Measurements from ENCODE around the gene RNASE8.

The RNASE8 gene

DNA sequence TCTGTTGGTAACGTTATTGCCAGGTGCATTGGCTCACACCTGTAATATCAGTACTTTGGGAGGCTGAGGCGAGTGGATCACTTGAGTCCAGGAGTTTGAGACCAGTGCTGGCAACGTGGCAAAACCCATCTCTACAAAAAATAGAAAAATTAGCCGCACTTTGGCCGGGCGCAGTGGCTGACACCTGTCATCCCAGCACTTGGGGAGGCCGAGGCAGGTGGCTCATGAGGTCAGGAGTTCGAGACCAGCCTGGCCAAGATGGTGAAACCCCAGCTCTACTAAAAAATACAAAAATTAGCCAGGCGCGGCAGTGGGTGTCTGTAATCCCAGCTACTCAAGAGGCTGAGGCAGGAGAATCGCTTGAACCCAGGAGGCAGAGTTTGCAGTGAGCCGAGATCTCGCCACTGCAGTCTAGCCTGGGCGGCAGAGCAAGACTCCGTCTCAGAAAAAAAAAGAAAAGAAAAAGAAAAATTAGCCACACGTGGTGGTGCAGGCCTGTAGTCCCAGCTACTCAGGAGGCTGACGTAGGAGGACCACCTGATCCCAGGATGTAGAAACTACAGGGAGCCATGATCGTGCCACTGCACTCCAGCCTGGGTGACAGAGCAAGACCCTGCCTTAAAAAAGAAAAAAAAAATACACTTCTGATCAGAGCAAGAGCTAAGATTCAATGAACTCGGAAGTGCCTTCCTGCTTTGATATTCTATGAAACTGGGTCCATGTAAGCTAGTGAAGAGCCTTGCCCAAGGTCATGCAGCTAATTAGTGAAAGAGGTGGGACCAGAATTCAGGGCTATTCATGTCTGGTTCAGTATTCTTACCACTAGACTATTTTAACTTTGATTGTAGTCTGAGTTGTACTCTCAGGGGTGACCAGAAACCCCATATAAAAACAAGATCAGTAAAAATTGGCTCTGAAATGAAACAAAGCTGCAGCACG, 4.2 kb upstream of the RNASE8 start:
- no peak for DNase-seq (ENCODE audit: low read depth)

DNA sequence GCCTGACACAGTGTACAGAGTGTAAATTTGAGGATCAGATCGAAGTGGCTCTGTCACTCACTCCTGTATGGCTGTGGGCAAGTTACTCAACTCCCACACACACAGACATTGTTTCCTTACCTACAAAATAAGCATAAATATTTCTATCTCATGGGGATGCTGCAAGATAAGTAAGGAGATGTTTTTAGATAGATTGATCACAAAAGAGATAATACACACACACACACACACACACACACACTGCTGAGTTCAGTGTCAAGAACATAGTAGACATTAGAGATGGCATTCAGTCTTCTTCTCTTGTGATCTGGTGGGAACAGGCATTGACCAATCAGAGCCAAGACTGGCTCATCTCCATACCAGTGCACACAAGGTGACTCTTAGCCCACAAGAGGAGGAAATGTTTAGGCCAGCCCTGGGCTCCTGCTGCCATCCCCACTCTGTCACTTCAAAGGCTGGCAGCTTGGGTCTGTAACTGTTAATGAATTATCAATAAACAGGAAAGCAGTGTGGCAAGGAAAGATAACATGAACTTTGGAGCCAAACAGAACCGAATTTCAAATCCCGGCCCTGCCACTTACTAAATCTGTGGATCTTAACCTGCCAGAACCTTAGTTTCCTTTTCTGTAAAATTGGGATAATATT, 3.4 kb upstream of the RNASE8 start:
- DNase-seq (ENCODE audit: low read depth): no peak

DNA sequence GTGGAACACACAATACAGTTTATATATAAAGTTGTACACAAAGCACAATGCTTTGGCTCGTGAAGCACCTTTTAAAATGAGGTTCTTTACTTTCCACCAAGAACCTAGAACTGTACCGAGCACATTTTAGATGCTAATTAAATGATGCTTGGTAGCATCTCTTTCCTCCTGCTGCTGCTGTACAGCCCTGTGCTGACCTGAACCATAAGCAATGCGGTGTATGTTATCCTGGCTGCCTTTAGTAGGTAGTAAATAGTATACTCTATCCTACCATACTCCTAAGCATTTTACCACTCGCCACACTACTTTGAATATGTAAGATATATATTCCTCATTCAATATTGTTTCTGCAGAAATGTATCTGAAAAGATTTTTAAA, 2.9 kb upstream of the RNASE8 start:
- no peak for DNase-seq (ENCODE audit: low read depth)

DNA sequence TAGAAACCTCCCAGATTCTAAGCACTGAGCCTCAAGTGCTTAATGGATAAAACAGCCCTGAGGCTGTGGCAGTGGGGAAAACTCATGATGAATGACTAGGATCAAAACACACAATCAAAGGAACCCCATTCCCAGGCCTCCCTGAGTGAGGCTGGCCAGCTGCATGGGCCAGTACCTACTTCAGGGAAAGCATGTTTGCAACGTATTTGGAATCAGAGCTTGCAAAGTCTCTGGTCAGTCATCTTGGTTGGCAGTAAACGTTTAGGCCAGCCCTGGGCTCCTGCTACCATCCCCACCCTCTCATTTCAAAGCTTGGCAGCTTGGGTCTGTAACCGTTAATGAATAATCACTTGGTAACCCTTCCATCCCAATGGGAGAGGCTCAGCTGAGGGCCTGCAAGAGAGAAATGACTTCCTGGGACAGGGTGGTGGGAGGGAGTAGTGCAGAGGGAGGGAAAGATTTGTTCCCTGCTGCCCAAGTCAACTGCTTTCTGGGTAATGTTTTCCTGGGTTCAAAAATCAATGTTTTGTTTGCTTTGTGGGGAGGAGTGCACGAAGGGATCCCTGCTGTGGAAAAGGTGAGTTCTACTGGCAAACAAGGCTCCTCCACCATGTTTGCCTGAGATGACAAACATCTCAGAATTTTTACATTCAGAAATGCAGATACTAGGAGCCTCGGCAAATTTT, 2.0 kb upstream of the RNASE8 start:
- DNase-seq (ENCODE audit: low read depth): no peak

DNA sequence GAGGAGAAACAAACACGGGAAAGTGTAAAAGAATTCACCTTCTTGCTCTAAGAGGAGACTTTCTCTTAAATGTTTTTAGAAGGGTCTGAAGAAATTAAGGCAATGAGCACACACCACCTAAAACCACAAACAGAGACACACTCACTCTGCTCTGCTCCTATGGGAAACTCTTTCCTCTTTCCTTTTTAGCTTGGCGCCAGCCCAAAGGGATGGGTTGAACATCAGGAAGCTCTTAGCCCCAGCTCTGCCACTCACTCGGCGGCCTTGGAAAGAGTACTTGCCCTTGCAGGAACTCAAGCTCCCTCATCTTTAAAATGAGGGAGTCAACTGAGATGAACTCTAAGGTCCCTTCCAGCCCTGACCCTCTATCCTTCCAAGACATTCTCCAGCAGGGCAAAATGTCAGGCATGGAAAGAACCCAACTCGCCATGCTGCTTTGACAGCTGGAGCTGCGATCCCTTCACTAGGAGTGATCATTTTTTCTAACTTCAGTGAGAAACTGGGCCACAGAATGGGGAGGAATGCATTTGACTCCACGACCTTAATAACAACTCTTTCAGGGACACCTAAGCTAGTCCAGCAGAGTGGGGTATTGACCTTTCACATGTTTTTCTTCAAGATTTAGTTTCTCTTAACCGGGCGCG, 980 bp upstream of the RNASE8 start:
- DNase-seq (ENCODE audit: low read depth): no peak

DNA sequence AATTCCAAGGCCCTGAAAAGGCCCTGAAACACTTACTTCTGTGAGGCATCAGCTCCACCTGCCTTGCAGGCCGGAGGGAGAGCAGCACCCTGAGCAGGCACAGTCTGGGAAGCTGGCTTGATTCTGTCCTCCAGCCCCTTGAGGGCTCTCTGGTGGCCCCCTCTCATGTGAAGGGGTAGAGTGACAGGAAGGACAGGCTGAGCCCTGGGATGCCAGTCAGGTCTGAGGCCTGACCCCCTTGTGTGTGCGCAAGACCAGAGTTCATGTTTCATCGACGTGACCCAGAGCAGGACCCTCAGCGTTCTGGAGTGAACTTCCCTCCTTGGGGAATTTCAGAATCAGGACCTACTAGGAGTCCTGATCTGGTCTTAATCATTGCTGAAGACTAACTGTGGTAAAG, 1.3 kb downstream of the RNASE8 start:
- DNase-seq (ENCODE audit: low read depth): no peak

DNA sequence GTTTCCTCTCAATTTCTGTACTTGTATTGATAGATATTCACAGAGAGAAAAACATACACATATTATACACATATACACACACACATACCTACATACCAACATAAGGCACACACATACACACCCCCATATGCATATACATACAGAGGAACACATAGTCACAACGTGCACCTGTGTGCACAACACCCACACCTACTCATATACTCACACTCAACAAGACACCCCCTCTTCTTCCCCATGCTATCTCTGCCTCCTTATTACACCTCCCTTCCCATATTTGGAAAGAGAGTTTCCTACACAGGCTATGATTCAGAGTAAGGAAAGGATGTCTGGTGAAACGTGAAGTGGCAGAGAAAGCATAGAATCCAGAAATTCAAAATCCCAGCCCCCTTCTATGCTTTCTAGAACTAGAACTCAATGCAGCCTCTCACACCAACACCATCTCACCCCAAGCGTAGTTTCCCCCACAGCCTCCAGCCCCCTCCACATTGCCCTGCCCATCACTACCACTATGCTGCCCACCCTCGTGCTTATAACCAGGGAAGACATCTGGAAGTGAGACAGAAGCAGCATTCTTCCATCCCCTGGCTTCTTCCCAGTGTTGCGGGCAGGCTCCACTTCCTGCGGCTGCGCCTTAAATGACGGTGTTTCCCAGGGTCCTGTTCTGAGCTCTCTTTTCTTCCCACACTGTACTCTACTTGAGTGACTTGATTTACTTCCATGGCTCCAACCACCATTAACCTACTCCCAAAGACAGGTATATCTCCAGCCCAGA, 2.4 kb downstream of the RNASE8 start:
- no peak for DNase-seq (ENCODE audit: low read depth)

DNA sequence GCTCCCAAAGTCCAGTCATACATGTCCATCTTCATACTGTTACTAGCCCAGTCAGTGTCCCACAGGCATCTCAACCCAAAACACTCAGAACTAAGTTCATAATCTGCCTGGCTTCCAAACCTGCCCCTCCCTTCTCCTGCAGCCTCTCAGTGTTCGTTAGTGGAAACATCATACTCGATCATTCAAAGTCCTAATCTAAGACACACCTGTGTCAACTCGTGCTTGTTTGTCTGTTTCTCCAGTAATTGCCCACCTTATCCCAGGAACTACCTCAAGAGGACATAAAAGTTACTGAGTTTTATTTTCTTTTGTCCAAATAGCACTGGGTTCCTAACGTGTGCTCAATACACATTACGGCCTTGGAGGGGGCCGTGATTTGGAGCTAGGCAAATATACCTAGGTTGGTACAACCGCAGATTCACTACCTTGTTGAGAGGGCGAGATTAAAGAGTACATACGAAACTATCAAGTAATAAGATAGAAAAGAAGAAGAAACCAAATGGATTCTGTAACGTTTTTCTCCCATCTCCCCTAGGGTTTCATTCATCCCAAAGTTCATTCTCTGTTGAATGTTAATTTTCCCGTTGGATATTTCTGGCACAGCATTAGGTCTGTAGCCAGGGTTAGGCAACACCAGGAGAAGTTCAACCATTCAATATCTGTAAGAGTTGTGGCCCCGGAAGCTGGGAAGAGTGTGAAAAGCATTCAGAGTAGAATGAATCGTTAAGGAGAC, 3.2 kb downstream of the RNASE8 start:
- no peak for DNase-seq (ENCODE audit: low read depth)

DNA sequence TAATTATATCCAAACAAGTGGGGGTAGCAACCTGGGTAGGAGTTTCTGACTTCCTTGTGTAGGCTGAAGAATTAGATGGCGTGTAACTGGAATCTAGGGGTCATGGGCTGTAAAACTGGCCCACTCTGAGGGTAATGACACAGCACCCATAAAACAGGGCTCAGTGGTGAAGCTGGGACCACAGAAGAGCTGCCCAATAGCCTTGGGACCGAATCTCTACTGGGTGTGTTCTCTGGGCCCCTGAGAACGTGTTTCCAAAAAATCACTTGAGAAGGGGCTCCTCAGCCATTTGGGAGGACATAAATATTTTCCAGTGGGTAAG, 3.7 kb downstream of the RNASE8 start:
- no peak for DNase-seq (ENCODE audit: low read depth)

DNA sequence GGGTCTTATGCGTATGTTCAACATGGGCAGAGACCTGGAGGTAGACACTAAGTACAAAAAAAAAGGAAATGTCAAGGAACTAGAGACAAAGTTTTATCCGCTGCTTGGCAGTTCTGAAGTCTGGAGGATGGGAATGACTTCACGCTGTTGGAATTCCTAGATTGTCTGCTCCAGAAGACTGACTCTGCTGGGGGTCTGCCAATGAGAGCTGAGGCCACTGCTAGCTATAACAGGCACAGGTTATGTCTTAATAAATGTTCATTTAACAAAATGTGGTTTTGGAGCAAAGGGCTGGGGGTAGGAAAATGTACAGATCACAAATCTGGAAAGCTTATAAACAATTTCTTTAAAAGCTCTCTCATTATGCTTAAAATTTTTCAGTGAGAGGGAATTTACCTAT, 5.9 kb downstream of the RNASE8 start:
- no peak for DNase-seq (ENCODE audit: low read depth)

DNA sequence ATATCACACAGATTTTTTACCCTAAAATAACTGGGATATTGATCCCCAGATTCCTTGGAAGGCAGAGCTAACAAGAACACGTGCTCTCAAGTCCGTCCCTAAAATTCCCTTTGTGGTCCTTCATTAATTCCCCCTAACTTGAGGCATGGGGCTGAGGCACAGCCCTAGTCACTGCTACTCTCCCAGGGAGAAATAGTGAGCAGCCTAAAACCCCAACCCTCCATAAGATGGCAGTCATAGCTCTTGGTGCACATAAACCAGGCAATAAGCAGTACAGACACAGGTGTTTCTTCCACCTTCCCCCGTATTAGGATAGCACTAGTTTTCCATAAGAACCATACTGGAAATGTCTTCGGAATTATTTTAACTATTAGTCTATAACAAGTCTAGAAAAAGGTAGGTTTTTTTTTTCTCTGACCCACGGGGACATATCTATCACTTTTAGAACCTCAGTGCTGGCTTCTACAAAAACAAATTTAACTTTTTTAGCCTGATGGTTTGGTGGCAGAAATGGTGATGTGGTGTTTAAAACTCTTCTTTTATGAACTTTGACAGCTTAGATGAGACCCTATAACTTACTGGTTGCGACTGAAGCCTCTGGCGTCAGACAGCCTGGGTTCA, 9.4 kb downstream of the RNASE8 start:
- DNase-seq (ENCODE audit: low read depth): no peak

DNA sequence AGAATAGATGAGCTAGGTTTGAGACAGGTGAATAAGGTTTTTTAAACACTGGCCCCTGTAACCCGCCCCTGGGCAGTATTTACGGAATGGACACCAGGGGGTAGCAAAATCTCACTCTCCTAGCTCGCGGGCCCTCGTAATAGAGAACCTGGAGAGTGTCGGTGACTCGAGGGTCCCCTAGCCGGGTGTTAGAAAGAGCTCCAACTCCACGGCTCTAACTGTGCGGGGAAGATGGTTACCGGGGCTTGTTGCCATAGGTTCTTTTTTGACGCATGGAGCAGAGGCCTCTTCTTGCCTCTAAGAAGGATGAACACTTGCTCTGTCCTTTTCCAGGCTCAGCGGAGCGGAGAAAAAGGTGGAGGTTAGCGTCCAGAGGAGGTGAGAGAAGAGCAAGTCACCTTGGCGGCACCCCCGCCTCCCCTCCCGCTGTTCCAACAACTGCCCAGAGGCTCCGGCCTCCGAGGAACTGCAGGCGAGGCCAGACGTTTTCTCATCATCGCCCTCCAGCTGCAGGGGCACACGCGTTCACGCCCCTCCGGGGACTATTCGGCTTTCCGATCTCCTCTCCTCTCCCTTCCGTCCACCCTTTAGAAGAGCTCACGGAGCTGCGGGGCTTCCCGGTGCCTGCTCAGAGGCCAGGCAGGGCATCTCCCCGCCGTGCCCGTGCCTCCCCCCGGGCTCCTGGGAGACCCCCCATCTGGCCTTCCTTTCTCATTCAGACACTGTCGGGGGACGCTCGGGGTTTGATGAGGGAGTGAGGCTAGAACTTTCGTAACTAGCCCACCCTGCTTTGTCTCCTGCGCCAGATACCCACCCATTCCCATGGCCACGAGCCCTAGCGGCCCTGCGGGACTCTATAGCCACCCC, 11.1 kb downstream of the RNASE8 start:
- DNase-seq (ENCODE audit: low read depth): peak; percentile 22

DNA sequence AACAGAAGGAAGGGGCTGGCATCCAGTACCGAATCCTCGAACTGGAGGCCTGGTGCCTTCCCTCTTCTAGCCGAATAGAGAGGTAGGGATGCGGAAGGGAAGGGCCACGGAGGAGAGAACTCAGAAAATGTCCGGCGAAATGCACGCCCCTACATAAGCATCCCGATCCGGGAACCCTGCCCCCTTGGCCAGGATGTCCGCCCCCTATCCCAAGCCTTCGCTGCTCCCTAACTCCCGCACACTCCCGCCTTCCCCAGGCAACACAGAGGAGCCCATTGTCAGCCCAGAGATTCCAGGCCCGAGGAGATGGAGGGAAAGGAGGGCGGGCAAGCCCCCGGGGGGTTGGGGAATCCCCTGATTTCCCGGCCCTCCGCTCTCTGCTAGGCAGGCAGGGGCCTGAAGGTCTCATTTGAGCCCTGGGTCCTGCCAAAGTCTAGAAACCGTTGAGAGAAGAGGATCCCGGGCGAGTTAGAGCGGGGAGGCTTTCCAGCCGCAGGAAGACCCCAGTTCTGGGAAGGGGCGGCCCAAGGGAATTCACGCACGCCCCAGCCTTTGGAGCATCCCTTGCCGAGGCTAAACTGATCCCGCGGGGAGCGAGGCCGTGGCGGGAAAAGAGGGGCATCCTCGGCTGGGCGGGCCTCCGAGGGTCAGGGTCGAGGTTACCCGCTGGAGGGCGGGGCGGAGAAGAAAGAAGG, 11.9 kb downstream of the RNASE8 start:
- no peak for DNase-seq (ENCODE audit: low read depth)

DNA sequence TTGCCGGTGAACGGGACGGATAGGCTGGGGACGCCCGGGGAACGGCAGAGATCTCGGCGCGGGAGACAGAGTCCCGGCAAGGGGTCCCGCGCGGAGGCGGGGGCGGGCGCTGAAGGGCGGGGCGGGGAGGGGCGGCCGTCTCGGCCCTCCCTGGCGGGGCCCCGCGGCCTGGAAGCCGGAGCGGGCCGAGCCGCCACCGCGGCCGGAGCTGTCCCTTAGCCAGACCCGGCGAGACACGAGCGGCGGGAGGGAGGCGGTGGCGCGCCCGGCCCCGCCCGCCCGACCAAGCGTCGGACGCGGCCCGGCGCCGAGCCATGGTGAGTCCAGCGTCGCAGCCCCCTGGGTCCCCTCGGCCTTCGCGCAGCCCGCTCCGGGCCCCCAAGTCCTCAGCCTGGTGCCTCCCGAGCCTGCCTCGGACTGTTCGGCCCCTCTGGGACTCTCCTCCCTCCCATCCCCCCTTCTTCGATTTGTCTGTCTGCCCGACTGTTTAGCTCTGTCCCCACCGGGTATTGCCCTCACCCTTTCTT, 12.5 kb downstream of the RNASE8 start, which contains the start of gene ARHGEF40:
ARHGEF40 (plus strand) TSS at position 222 of the 527 bp plus-strand sequence; CDS start at position 315, 93 bp downstream.
- no peak for DNase-seq (ENCODE audit: low read depth)

DNA sequence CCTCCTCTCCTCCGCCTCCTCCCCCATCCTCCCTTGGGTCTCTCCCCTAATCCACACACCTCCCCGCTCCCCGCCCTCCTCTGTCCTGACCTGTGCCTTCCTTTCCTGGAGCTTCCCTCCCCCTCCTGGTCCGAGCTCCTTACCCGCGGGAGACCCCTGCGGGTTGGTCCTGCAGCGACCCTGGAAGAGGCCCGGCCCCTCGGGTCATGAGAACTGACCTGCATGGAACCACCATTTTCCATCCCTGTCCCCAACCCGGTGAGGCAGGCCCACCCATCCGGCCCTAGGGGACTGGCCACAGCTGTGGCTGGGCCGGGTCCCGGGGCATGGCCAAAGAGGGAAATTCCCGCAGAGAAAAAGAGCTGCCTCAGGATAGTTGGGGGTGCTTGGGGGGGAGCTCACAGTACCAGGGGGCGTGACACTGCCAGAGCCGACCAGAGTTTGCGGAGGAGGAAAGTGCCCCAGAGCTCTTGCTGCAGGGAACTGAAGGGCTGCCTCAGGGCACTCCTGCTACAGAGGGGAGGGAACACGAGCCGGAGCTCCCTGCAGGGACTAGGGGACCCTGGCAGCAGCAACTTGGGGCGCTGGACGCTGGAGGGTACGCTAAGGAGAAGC, 13.1 kb downstream of the RNASE8 start:
- no peak for DNase-seq (ENCODE audit: low read depth)

DNA sequence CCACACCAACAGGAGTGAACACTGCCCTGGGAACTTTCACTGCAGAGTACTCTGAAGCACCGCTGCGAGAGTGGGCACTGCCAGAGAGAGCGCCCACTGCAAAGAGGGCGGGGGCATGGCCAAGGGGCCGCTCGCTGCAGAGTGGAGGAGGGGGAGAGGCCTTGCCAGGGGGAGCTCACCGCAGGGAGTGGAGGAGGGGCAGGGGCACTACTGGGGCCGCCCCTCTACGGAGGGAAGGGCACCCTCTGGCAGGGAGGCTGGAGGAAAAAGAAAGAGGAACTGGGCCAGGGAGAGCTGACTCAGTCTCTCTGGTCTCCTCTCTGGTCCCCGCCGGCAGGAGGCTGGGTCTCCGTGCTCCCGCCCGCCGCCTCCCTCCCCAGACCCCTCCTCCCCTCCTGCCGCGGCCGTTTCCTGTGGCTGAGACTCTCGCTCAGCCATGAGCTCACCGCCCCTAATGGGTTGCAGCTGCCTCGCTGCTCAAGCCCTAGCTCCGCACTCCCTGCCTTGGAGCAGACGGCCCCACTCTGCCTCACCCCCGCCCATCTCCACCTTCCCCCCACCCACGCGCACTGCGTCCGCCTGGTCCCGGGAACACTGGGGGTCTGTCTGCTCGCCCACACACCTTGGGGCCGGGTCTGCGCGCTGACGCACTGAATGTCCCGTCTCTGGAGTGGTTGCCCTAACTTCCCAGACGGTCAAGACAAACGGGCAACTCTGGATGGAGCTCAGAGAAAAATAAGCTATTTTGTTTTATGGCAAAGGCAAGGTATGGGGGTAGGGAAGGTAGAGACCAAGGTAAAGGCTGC, 13.8 kb downstream of the RNASE8 start:
- peak; percentile 19 for DNase-seq (ENCODE audit: low read depth)

DNA sequence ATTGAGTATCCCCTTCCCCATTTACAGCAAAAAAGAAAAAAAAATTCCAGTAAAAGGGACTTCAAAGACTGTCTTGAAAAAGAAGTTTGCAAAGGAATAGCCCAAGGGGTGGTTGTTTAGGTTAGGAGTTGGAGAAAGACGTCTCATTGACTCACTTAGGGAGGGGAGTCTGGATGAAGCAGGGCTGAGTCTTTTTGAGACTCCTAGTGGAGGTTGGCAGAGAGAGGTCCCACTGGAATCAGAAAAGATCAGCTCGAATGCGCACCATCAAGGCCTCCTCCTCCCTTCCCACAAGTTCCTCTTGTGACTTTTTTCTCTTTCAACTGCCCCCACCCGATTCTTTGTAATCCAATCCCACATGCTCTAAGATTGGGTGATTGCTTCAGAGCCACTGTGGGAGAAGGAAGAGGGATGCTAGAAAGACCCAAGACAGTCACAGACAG, 14.4 kb downstream of the RNASE8 start:
- no peak for DNase-seq (ENCODE audit: low read depth)
